Ovary (tissue), 9 donors: Measurements from ENCODE around the gene CCDC185. TPM values are rescaled to one million over a fixed set of nuclear protein-coding genes. Genes with fewer than 3 reads are reported as not detected.

Experiments used
- DNase-seq, 5 donors: peaks; one replicate each; pipeline ENCODE4 v3.0.0-alpha.2; 2019 to 2020
- H3K27ac ChIP-seq, 2 donors: fragments of 200-600 bp; one replicate each; pipeline versions ENCODE4 v1.5.1 to v1.8.0; 2019 to 2022
- H3K27me3 ChIP-seq: fragments of 200-600 bp; one replicate; pipeline ENCODE4 v1.8.0; 2022
- H3K36me3 ChIP-seq: fragments of 200-600 bp; sonication (generic); one replicate; pipeline ENCODE4 v1.5.1; 2019
- H3K4me1 ChIP-seq: one replicate; pipeline ENCODE4 v1.8.1; 2013; ENCODE audit warnings: mild to moderate bottlenecking, moderate library complexity; ENCODE audit not compliant: insufficient read depth
- H3K4me3 ChIP-seq: fragments of 200-600 bp; sonication (generic); one replicate; pipeline ENCODE4 v1.5.1; 2017
- H3K9me3 ChIP-seq, 2 donors: fragments of 200-600 bp in 1 of 2; sonication (generic) in 1 of 2; one replicate each; pipeline versions ENCODE4 v1.5.1 to v1.8.1; 2013 to 2019; ENCODE audit warnings: mild to moderate bottlenecking in 1 of 2, moderate library complexity in 1 of 2
- EP300 ChIP-seq: sonication (generic); formaldehyde crosslinking; IDR thresholded peaks from one replicate; pipeline ENCODE4 v1.6.1; 2017; ENCODE audit warnings: antibody characterized with exemption
- POLR2A ChIP-seq: fragments of 450-650 bp; IDR thresholded peaks from one replicate; pipeline ENCODE4 v1.6.1; 2017; ENCODE audit warnings: antibody characterized with exemption, mild to moderate bottlenecking, moderate library complexity
- WGBS, 3 donors: extraction: QIAGEN DNeasy Blood & Tissue Kit in 1 of 3; methylation state at CpG; one replicate each; pipeline versions ENCODE4 v1.1.5 to v1.1.7; 2013 to 2017; 5-methylcytosine and 5-hydroxymethylcytosine counted together
- intact Hi-C, 4 donors: fragments of 100-400 bp; cut with DNase I; formaldehyde crosslinking; loops; one replicate each; pipeline versions ENCODE4 v1.11.0 to v1.15.1; 2022 to 2023
- polyA plus RNA-seq, 2 donors: library from polyadenylated mRNA; stranded (reverse); fragments of 200-250 nt in 1 of 2; fragments of 350-450 nt in 1 of 2; fragmentation: Illumina TruSeq in 1 of 2; extraction: RNeasy Lipid Tissue Mini Kit (QIAGEN cat#74804) in 1 of 2; gene quantifications; one replicate each; pipeline ENCODE4 v1.2.3, GENCODE V29; 2013 to 2014
- total RNA-seq, 7 donors: library from RNA; depleted of rRNA in 2 of 7; stranded (reverse); fragments of >200 nt in 2 of 7; fragmentation: NEBNext Ultra II Directional in 3 of 7; extraction: Animal tissue kit (Norgen Biotek cat#: 25700) in 3 of 7; gene quantifications; one replicate each; pipeline versions ENCODE4 v1.1.0 to v1.2.4, GENCODE V29; 2016 to 2023
- TF ChIP-seq, protein P1 (sequence below), 3 donors: fragments of 450-650 bp in 2 of 3; fragments of 200-600 bp in 1 of 3; IDR thresholded peaks; one replicate each; pipeline versions ENCODE4 v1.5.1 to v1.8.0; 2016 to 2022; ENCODE audit warnings: antibody characterized with exemption in 3 of 3, mild to moderate bottlenecking in 1 of 3
- donor health status: DM: no; HTN: no; CAD: no; lungs with moderate emphysema.
- donor health status: DM: no; HTN: no; CAD: no.
- donor health status: Bipolar disorder and iron deficiency.
- donor health status: DM: yes; HTN: yes; CAD: no.
- donor health status: DM: no; HTN: no; CAD: no.
- donor health status: DM: yes; HTN: yes; CAD: no.

Gene CCDC185
- total and polyA plus RNA-seq, 9 donors: not detected

DNA sequence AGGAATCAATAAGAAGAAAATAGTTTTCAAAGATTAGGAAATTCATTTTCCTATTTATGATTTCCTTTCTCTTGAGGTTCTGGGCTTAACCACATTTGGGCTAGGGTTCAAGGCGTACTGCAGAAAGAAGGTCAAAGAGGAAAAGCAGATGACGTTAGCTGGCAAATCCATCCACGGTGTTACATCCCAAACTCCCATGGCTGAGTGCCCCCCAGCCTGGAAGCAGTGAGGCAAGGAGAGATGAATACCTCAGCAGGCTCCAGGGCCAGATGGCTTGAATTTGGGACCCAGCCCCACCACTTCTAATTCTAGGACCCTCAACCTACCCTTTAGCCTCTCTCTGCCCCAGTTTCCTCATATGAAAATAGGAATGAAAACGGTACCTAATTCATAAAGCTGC is 46.9 kb upstream of the CCDC185 start:
- Histone ChIP-seq H3K27ac (peak overlapping the region in 1 of 2 donors; percentile 78), H3K36me3 (no peaks in the 10 kb centered on the region), H3K4me3 (no peak overlapping the region), H3K27me3 (no peaks in the 10 kb centered on the region), H3K9me3 (no peaks in the 10 kb centered on the region), H3K4me1 (peaks cover 40% of the 10 kb centered on the region)
- intact Hi-C loops: no loop called here
- DNase-seq: peak; percentile 52 to 75 (median 68)
- WGBS, 3 donors: 27 to 48% (median 35%) methylated on average over 4 of the region's 4 CpGs
- TF ChIP-seq EP300 (no peak), POLR2A (no peak)
- TF ChIP-seq, protein P1, sequence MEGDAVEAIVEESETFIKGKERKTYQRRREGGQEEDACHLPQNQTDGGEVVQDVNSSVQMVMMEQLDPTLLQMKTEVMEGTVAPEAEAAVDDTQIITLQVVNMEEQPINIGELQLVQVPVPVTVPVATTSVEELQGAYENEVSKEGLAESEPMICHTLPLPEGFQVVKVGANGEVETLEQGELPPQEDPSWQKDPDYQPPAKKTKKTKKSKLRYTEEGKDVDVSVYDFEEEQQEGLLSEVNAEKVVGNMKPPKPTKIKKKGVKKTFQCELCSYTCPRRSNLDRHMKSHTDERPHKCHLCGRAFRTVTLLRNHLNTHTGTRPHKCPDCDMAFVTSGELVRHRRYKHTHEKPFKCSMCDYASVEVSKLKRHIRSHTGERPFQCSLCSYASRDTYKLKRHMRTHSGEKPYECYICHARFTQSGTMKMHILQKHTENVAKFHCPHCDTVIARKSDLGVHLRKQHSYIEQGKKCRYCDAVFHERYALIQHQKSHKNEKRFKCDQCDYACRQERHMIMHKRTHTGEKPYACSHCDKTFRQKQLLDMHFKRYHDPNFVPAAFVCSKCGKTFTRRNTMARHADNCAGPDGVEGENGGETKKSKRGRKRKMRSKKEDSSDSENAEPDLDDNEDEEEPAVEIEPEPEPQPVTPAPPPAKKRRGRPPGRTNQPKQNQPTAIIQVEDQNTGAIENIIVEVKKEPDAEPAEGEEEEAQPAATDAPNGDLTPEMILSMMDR (IDR thresholded peaks at IDR 0.05): no peak

DNA sequence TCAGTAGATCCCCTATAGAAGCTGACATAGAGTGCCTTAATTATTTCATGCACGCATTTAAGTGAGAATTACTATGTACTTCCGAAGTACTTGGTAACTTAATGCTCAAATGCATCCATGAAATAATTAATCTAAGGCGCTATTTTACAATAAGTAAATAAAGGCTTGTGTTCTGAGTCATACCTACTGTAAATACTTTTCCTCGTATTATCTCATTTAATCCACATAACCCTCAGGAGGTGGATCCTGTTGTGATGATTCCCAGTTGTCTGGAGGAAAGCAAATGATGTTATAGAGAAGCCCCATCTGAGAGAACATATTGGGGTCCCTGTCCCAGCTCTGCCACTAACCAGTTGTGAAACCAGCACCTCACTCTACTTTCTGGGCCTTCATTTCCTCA is 45.6 kb upstream of the CCDC185 start:
- 59 to 76% (median 63%) methylated on average over 4 of the region's 4 CpGs for WGBS, 3 donors
- DNase-seq: no peak
- intact Hi-C loops: no loop called here
- no peak for TF ChIP-seq POLR2A
- TF ChIP-seq, protein P1 (IDR thresholded peaks at IDR 0.05): no peak
- TF ChIP-seq EP300: no peak
- Histone ChIP-seq H3K9me3 (no peaks in the 10 kb centered on the region), H3K27ac (peak overlapping the region in 1 of 2 donors; percentile 78), H3K4me3 (no peak overlapping the region), H3K27me3 (no peaks in the 10 kb centered on the region), H3K4me1 (peaks cover 36% of the 10 kb centered on the region), H3K36me3 (no peaks in the 10 kb centered on the region)

DNA sequence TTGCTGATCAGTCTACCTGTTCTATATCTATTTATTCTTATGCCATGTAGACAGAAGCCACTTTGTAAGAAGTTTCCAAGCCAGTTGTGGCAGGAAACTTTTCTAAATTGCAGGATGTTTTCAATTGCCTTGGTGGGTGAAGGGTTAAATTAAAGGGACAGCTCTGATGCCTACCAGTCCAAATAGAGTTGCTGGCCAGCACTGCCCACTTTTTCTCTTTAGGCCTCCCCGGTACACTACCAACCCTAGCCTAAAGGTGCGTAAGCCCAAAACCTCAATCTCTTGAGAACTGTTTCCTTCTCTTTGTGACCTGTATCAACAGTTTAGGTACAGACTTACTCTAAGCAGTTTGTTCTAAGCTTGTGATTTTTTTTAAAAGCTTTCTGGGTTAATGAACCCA is 44.8 kb upstream of the CCDC185 start:
- 46 to 63% (median 57%) methylated on average over 2 of the region's 2 CpGs for WGBS, 3 donors
- no peaks in the 10 kb centered on the region for H3K27me3 ChIP-seq
- TF ChIP-seq EP300 (no peak), POLR2A (no peak)
- TF ChIP-seq, protein P1 (IDR thresholded peaks at IDR 0.05): no peak
- DNase-seq: no peak
- H3K4me1 ChIP-seq: peaks cover 36% of the 10 kb centered on the region
- H3K4me3 ChIP-seq: no peak overlapping the region
- intact Hi-C loops: no loop called here
- peak overlapping the region in 1 of 2 donors; percentile 78 for H3K27ac ChIP-seq
- no peaks in the 10 kb centered on the region for H3K36me3 ChIP-seq
- H3K9me3 ChIP-seq: no peaks in the 10 kb centered on the region

DNA sequence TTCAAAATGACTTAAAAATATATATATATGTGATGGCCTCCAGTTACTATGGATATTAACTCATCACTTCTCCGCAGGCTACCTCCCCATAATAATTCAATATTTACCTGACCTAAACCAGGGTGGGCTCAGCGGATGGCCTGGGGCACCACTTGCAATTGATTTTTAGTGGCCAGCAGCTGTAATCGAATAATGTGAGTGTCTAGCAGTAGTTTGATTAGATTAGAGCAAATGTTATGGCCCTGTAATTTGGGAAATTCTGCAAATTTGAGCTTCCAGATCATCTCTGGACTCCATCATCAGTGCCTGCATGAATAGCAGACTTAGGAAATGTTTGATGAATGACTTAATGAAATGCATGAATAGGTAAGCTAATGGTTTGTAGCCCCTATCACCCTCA is 44.0 kb upstream of the CCDC185 start:
- Histone ChIP-seq H3K27ac (no peak overlapping the region), H3K27me3 (no peaks in the 10 kb centered on the region), H3K9me3 (no peaks in the 10 kb centered on the region), H3K4me3 (no peak overlapping the region), H3K36me3 (no peaks in the 10 kb centered on the region), H3K4me1 (peaks cover 35% of the 10 kb centered on the region)
- no peak for DNase-seq
- 84 to 94% (median 93%) methylated on average over 3 of the region's 3 CpGs for WGBS, 3 donors
- TF ChIP-seq EP300 (no peak), POLR2A (no peak)
- TF ChIP-seq, protein P1 (IDR thresholded peaks at IDR 0.05): no peak
- intact Hi-C loops: no loop called here
